ENCODE measurements around the gene MAGI2.

The MAGI2 gene

DNA sequence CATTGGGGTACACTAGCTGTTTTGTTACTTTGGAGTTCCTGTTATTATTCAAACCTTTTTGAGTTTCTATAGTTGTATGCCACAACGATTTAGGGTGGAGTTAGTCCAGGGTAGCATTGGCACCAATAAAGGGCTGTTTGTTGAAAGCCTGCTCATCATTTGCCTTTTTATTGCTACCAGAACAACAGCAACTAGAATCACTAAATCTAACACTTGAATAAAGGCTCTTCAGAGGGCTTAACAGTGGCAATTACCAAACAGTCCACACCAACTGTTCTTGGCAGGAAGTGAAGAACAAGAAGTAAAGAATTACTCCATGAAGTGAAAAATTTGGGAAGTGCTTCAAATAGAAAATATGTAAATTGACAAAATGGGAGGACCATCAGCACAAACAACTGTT, 1033.5 kb downstream of the MAGI2 start:
- ChIA-PET POLR2A (ENCODE audit: low non-redundant PET) (no interaction called here), CTCF (interaction anchor here (0.7 kb wide), 1 partner anchor 12 kb away, joined by 3 read pairs; no protein-coding TSS in a partner anchor)
- no peak for DNase-seq (ENCODE audit: low spot score)
- TF ChIP-seq, protein P1, sequence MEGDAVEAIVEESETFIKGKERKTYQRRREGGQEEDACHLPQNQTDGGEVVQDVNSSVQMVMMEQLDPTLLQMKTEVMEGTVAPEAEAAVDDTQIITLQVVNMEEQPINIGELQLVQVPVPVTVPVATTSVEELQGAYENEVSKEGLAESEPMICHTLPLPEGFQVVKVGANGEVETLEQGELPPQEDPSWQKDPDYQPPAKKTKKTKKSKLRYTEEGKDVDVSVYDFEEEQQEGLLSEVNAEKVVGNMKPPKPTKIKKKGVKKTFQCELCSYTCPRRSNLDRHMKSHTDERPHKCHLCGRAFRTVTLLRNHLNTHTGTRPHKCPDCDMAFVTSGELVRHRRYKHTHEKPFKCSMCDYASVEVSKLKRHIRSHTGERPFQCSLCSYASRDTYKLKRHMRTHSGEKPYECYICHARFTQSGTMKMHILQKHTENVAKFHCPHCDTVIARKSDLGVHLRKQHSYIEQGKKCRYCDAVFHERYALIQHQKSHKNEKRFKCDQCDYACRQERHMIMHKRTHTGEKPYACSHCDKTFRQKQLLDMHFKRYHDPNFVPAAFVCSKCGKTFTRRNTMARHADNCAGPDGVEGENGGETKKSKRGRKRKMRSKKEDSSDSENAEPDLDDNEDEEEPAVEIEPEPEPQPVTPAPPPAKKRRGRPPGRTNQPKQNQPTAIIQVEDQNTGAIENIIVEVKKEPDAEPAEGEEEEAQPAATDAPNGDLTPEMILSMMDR (conservative IDR thresholded peaks at IDR 0.05; ENCODE audit: low read depth): no peak
- no peak overlapping the region for H3K27ac ChIP-seq

DNA sequence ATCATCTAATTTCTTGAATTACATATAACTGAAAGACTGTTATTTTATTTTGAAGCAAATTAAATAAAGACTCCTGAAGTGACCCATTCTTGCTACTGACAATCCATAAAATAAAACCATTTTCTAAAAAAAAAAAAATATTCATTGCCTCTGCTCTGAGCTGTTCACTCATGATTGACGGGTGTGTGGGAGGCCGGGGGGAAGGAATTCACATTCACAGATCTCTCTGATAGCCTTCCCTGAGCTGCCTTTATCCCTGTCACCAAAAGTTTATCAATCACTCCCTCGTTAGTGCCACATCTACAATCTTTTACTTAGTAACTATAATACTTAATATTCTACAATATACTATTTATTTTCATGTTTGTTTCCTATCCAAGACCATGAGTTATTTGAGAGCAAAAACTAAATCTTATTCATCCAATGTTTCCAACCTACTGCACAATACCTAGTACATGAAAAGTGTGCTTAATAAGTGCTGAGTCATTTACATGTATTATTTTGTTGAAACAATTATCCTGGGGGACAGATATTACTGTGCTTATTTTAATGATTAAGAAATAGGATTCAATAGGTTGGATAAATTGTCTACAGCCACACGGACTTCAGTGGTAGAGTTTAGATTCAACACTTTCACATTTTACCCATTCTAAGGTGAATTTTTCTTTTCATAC, 1036.2 kb downstream of the MAGI2 start:
- TF ChIP-seq, protein P1 (conservative IDR thresholded peaks at IDR 0.05; ENCODE audit: low read depth): no peak
- no peak overlapping the region for H3K27ac ChIP-seq
- DNase-seq (ENCODE audit: low spot score): no peak
- CTCF ChIA-PET: no interaction called here
- POLR2A ChIA-PET (ENCODE audit: low non-redundant PET): no interaction called here

DNA sequence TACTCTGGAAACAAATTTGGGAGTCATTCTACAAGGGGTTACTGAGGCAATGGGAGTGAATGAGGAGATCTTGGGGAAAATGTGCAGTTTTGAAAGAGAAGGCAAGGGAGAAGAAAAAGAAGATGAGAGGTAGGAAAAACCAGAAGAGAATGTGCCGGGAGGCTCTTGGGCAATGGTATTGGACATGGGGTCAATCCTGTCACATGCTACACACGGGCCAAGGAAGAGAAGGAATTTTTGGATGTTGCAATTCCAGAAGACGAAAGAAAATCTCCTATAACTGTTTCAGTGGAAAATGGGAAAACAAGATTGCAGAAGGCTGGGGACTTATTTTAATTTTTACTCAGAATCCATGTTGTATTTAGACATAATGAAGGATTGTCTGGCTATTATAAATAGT, 1039.9 kb downstream of the MAGI2 start:
- ChIA-PET CTCF (no interaction called here), POLR2A (ENCODE audit: low non-redundant PET) (no interaction called here)
- TF ChIP-seq, protein P1 (conservative IDR thresholded peaks at IDR 0.05; ENCODE audit: low read depth): no peak
- no peak for DNase-seq (ENCODE audit: low spot score)
- no peak overlapping the region for H3K27ac ChIP-seq

DNA sequence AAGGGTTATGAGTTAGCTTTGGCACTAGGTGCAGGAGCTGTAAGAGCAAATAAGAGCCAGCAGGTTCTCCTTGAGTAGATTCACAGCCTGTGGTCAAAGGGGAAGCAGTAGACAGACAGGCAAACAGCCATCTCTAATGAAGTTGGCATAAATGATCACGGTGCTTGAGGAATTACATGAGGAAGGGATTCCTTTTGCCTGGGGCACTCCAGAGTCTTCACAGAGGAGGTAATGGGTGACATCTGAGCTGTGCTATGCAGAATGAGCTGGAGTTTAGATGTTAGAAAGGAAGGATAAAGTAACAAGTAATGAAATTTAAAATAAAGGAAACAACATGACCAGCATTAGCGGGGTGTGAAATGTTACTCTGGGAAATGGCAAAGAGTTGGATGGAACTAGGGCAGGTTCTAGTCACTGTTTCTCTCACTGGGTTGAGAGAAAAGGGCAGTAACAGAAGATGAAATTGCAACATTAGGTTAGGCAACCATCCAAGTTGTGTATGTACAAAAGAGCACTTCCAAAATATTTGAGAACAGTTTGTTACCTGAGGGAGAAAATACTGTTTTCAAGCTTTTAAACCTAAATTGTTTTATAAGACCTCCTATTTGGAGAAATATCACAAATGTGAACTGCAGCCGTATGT, 1041.1 kb downstream of the MAGI2 start:
- CTCF ChIA-PET: interaction anchor here (0.6 kb wide), 1 partner anchor 8 kb away, joined by 5 read pairs; no protein-coding TSS in a partner anchor
- TF ChIP-seq, protein P1 (conservative IDR thresholded peaks at IDR 0.05; ENCODE audit: low read depth): no peak
- H3K27ac ChIP-seq: no peak overlapping the region
- POLR2A ChIA-PET (ENCODE audit: low non-redundant PET): no interaction called here
- no peak for DNase-seq (ENCODE audit: low spot score)

DNA sequence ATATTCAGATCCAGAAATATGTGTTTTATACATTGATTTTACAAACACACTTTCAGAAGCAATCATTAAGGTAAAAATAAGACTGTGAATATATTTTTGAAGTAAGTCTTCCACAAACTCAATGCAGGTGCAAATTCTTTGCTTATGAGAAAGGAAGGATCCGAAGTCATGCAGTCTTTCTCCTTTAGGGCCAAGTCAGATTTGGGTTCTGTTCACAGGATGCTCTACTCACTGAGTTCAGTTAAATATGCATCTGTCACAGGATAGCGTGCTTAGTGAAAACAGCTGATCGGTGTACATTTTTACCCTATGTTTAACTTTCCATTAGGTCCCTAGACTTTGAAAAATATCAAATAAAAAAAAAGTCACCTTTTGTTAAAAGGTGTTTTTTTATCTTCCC, 1046.4 kb downstream of the MAGI2 start:
- TF ChIP-seq, protein P1 (conservative IDR thresholded peaks at IDR 0.05; ENCODE audit: low read depth): no peak
- no peak overlapping the region for H3K27ac ChIP-seq
- POLR2A ChIA-PET (ENCODE audit: low non-redundant PET): no interaction called here
- CTCF ChIA-PET: no interaction called here
- no peak for DNase-seq (ENCODE audit: low spot score)

DNA sequence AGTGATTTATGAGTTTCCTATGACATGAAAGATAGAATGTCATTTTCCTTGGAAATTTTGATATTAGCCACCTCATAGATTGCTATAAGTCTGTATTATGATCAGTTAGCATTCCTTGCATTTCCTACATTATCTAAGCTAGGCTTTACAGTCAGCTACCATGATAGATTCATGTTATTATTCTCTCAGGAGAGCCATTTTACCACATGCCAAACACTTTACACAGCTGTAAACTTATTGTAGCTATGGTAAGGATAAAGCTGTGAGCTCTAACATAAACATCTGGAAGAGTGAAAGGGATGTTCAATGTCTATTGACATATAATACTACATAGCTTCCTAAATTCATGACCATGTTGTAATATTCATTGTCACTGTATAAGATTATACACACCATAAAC, 1046.9 kb downstream of the MAGI2 start:
- ChIA-PET CTCF (no interaction called here), POLR2A (ENCODE audit: low non-redundant PET) (no interaction called here)
- no peak for DNase-seq (ENCODE audit: low spot score)
- TF ChIP-seq, protein P1 (conservative IDR thresholded peaks at IDR 0.05; ENCODE audit: low read depth): no peak
- H3K27ac ChIP-seq: no peak overlapping the region
